Measurements from ENCODE around the gene TRIB2. TPM values are rescaled to one million over a fixed set of nuclear protein-coding genes. Genes with fewer than 3 reads are reported as not detected.

Gene TRIB2
- polyA plus RNA-seq, 3 donors, result 0.29 to 2.6 (median 0.51) TPM

DNA sequence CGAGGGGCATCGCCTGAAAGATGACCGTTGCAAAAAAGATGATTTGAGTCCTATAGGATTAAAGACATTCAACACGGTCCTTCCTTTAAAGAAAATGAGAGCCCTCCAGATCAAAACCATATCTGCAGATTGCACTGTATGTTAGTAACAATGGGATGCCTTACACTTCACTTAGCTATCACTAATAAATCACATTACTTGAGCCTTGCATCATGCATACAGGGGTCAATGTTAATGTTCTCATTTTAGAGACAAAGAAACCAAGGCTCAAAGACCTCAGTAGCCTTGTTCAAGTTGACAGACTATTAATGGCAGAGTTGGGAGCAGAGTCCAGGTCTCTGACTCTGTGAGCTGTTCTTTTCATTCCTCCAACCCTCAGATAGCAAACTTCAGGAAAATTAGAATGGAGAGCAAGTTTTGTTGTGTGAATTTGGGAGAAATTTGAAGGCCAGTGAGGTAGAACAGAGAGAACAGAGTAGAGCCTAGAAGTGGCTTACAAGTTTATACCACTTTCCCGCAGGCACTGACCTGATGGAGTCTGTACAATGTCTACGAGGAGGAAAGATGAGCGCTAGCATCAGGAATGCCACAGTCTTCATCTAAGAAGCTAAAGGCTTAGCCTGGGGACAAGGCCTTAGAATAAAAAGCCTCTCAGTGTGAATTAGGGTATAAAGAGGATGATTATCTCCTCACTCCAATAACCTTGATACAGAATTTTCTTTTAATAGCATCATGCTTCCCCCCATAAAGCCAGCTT, 48.3 kb downstream of the TRIB2 start:
- no peak overlapping the region for H3K9ac ChIP-seq (ENCODE audit: insufficient read depth, low read length, poor library complexity, severe bottlenecking)
- H3K27me3 Mint-ChIP-seq (ENCODE audit: low read depth in 3 of 3), result peaks cover 13 to 19% (median 16%) of the 10 kb centered on the region in 3 donors

GRCh38 chr2:12766421-12766879, 49.7 kb downstream of the TRIB2 start:
- WGBS (ENCODE audit: insufficient coverage), result 95% methylated on average over 10 of the region's 12 CpGs
- Mint-ChIP-seq H3K4me1 (peaks cover 3% of the 10 kb centered on the region), H3K36me3 (no peaks in the 10 kb centered on the region), H3K9me3 (peaks cover 0 to 6% (median 2%) of the 10 kb centered on the region in 7 donors), H3K27me3 (ENCODE audit: low read depth in 3 of 3) (peaks cover 16 to 24% (median 20%) of the 10 kb centered on the region in 3 donors), H3K4me3 (no peak overlapping the region), H3K27ac (no peak overlapping the region)
- Histone ChIP-seq H3K9me3 (replicated peaks in 1 of 2; ENCODE audit: control insufficient read depth in 1 of 2, insufficient read depth in 1 of 2, low read length in 2 of 2) (peaks cover 0 to 3% of the 10 kb centered on the region in 2 donors), H3K4me3 (replicated peaks in 1 of 3; ENCODE audit: low read depth in 2 of 3, low read length in 3 of 3) (no peak overlapping the region), H3K79me2 (ENCODE audit: insufficient read depth, low read length) (no peaks in the 10 kb centered on the region), H2AFZ (ENCODE audit: insufficient read depth, low read depth, low read length, poor library complexity, severe bottlenecking) (no peak overlapping the region), H4K20me1 (ENCODE audit: insufficient read depth, low read length) (no peaks in the 10 kb centered on the region), H3K4me2 (replicated peaks; ENCODE audit: extremely low read depth, low read length, poor library complexity, severe bottlenecking) (no peak overlapping the region), H3K36me3 (replicated peaks in 1 of 2; ENCODE audit: control insufficient read depth in 1 of 2, insufficient read depth in 2 of 2, low read length in 2 of 2) (no peaks in the 10 kb centered on the region), H3K27ac (ENCODE audit: low read depth in 1 of 2, low read length in 2 of 2) (no peak overlapping the region), H3K27me3 (ENCODE audit: control insufficient read depth in 2 of 2, insufficient read depth in 2 of 2, low read length in 2 of 2) (peaks cover 6 to 13% of the 10 kb centered on the region in 2 donors), H3K9ac (ENCODE audit: insufficient read depth, low read length, poor library complexity, severe bottlenecking) (no peak overlapping the region), H3K4me1 (ENCODE audit: control insufficient read depth in 1 of 2, insufficient read depth in 2 of 2, low read length in 2 of 2) (no peaks in the 10 kb centered on the region)
- no peak for DNase-seq
- TF ChIP-seq CTCF (IDR thresholded peaks at IDR 0.05), result no peak
- intact Hi-C loops (cut with micrococcal nuclease), result no loop called here

More for the DNA sequence above, 48.3 kb downstream of the TRIB2 start:
- H3K27ac Mint-ChIP-seq, result no peak overlapping the region
- WGBS (ENCODE audit: insufficient coverage), result 75% methylated on average over 4 of the region's 7 CpGs
- H3K9me3 ChIP-seq (replicated peaks in 1 of 2; ENCODE audit: control insufficient read depth in 1 of 2, insufficient read depth in 1 of 2, low read length in 2 of 2), result peaks cover 0 to 3% of the 10 kb centered on the region in 2 donors
- no peak overlapping the region for H3K4me3 Mint-ChIP-seq
- no peaks in the 10 kb centered on the region for H3K36me3 Mint-ChIP-seq
- no peak for DNase-seq
- peaks cover 3% of the 10 kb centered on the region for H3K4me1 Mint-ChIP-seq
- no peak overlapping the region for H3K4me2 ChIP-seq (replicated peaks; ENCODE audit: extremely low read depth, low read length, poor library complexity, severe bottlenecking)
- intact Hi-C loops (cut with micrococcal nuclease), result no loop called here
- no peak overlapping the region for H3K27ac ChIP-seq (ENCODE audit: low read depth in 1 of 2, low read length in 2 of 2)
- H2AFZ ChIP-seq (ENCODE audit: insufficient read depth, low read depth, low read length, poor library complexity, severe bottlenecking), result no peak overlapping the region
- H4K20me1 ChIP-seq (ENCODE audit: insufficient read depth, low read length), result no peaks in the 10 kb centered on the region
- H3K79me2 ChIP-seq (ENCODE audit: insufficient read depth, low read length), result no peaks in the 10 kb centered on the region
- no peak for TF ChIP-seq CTCF (IDR thresholded peaks at IDR 0.05)
- H3K4me1 ChIP-seq (ENCODE audit: control insufficient read depth in 1 of 2, insufficient read depth in 2 of 2, low read length in 2 of 2), result no peaks in the 10 kb centered on the region
- no peak overlapping the region for H3K4me3 ChIP-seq (replicated peaks in 1 of 3; ENCODE audit: low read depth in 2 of 3, low read length in 3 of 3)
- no peaks in the 10 kb centered on the region for H3K36me3 ChIP-seq (replicated peaks in 1 of 2; ENCODE audit: control insufficient read depth in 1 of 2, insufficient read depth in 2 of 2, low read length in 2 of 2)
- H3K9me3 Mint-ChIP-seq, result peaks cover 0 to 6% (median 2%) of the 10 kb centered on the region in 7 donors
- H3K27me3 ChIP-seq (ENCODE audit: control insufficient read depth in 2 of 2, insufficient read depth in 2 of 2, low read length in 2 of 2), result peaks cover 2 to 7% of the 10 kb centered on the region in 2 donors
